ENCODE measurements around the gene ATOX1.

GRCh38 chr5:151737431-151737830, 21.0 kb downstream of the ATOX1 start:
- TF ChIP-seq CTCF (IDR thresholded peaks at IDR 0.05), result no peak
- no peak for TF ChIP-seq POLR2AphosphoS5 (IDR thresholded peaks at IDR 0.05; ENCODE audit: low read depth, low read length)
